Activated T-helper 1 cell treated with Interleukin-2 at 50 U/mL for 16 hours (primary cell): Measurements from ENCODE around the gene MTA3.

ENCODE experiments used
- DNase-seq: peaks from one replicate; pipeline ENCODE4 v3.0.0-alpha.2; 2020; ENCODE audit warnings: low read depth

MTA3 gene

DNA sequence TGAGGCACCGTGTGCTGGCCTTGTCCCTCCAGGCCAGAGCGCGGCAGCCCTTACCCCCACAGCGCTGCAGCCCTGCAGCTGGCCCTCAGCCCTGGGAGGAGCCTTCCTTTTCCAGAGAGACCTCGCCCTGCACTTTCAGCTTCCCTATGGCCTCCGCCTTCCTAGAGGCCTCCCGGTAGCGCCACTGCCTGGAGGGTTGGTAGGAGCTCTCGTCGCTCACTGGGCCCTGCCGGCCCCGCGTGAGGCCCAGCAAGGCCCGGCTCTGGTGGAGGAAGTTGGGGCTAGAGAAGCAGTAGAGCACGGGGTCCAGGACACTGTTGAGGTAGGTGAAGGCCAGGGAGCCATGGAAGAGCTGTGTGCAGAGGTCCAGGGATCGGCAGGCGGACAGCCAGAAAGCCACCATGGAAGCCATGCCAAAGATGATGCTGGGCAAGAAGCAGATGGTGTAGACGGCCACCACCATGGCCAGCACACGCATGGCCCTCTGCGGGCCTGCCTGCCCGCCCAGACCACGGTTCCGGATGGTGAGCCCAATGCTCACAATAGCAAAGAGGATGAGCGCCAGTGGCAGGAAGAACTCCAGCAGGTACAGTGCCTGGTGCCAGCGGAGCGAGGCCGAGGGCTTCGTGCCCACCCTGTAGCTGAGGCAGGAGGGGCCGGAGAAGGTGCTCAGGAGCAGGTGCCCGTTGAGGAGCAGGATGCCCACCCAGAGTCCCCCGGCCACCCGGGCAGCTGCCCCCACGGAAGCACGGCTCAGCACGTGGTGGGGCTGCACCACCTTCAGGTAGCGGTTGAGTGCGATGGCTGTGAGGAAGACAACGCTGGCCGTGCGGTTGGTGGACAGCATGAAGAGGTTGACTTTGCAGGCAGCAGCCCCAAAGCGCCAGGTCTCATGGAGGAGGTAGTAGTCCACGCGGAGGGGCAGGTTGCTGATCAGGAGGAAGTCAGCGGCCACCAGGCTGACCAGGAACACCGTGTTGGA, 194.7 kb downstream of the MTA3 start:
- DNase-seq = no peak

- DNase-seq = no peak
Observed at GRCh38 chr2:42764096-42764495, 195.7 kb downstream of the MTA3 start, which contains the start of gene OXER1. Gene OXER1 (minus strand): TSS chr2:42764135. CDS start chr2:42764062, 73 bp downstream.

GRCh38 chr2:42764901-42765300, 196.5 kb downstream of the MTA3 start:
- no peak for DNase-seq

DNA sequence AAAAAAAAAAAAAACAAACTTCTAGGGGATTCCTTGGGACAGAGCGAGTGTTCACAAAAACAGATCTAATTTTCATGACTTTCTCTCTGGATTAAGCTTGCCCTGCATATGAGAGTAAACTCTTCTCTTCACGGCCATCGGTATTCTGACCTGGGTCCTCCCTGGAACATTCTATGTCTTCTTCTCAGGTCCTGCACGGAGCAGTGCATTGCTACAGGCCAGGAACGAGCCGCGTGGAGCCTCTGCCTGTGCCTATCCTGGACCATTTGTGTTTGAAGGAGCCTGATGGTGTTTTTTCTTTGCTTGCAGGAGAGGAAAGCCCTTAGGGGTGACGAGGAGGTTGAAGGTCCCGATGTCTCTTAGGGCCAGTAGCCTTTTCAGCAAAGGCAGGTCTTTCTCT, 197.3 kb downstream of the MTA3 start:
- no peak for DNase-seq

DNA sequence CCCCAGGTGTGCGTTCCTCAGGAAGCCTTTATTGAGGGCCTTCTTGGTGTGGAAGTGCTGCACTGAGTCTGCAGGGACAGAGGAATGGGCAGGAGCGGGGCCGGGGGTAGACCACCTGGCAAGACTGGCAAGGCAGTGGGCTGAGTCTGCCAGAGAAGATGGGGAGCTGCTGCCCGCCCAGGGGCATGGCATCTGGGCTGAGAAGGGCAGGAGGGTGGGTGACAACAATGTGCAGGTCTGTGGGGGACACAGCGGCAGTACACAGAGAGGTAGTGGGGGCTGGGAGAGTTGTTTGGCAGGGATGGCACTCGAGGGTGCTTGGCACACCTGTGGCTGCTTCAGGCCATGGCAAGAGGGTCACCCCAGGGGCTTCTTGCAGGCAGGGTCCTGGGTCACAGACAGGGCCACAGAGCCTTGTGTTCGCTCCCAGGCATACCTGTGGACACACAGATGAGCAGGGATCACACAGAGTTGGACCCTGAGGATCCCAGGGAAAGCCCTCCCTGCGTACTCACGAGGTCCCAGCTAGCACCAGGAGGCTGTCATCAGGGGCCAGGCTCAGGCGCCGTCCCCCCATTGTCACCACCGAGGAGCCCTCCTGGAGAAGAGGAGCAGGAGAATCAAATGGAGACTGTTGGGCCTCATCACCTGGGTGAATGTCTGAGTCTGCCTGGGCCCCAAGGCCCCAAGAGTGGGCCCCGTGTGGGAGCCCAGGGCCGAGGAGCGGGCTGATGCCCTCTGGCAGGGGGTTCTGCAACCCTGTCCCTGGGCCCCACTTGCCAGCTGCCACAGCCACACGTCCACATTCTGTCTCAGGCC, 198.9 kb downstream of the MTA3 start:
- DNase-seq = no peak

DNA sequence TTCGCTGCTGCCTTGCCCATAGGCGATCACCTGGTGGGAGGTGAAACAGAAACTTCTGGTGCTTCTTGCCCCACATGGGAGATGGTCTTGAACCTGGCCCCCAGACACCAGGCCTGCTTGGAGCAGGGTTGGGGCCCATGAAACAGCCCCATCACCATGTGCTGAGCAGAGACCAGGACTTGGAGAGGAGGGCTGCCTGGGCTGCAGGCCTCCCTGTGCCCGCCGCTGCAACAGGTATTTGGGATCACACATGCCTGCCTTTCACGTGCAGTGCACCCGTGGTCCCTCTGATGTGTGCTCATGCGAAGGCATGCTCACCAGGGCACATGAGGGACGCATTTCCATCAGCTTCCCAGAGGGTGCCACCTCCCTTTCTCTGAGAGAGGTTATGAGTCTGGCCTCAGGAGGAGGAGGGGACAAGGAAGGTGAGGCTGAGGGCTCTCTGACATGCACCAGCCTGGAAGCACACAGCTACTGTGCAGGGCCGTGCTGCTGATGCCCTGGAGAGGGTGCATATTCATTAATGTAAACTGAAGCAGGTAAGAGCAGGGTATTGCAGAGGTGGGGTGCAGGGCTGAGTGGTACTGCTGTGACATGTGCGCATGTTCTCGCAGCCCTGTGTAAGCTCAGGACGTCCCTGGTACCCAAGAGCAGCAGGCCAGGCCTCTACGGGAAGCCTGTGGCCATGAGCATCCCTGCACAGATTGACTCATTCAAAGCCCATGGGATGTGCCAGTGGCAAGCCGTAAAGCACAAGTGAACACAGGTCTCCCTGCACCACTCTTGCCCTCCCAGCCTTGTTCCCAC, 199.7 kb downstream of the MTA3 start:
- DNase-seq = no peak

- DNase-seq = no peak
Observed at GRCh38 chr2:42768706-42769256, 200.3 kb downstream of the MTA3 start.

DNA sequence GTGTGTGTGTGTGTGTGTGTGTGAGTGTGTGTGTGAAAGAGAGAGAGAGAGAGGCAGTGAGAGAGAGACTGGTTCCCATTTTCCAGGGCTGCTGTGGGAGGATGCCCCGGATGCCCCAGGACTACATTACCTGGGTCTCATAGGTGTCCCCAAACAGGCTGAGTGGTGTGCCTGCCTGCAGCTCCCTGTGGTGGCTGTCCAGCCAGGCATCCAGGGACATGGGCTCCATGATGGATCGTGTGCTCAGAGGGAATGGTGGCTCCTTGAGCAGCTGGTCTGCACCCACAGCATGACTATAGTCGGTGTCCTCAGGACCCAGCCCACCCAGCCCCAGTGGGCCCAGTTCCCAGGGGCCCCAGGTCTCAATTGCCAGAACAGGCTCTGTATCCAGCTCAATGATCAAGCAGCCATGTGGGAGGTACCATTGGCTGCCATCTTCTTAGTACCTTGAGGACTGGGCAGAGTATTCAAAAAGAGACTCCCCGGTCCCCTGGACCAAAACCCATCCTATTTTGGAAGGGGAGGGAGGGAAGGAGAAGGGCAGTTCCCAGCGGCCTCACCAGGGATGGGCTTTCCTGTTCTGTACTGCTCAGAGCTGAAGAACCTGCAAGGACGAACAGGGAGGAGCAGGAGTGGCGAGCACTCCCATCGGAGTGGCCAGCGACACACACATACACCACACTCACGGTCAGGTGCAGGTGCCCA, 201.3 kb downstream of the MTA3 start:
- no peak for DNase-seq

DNA sequence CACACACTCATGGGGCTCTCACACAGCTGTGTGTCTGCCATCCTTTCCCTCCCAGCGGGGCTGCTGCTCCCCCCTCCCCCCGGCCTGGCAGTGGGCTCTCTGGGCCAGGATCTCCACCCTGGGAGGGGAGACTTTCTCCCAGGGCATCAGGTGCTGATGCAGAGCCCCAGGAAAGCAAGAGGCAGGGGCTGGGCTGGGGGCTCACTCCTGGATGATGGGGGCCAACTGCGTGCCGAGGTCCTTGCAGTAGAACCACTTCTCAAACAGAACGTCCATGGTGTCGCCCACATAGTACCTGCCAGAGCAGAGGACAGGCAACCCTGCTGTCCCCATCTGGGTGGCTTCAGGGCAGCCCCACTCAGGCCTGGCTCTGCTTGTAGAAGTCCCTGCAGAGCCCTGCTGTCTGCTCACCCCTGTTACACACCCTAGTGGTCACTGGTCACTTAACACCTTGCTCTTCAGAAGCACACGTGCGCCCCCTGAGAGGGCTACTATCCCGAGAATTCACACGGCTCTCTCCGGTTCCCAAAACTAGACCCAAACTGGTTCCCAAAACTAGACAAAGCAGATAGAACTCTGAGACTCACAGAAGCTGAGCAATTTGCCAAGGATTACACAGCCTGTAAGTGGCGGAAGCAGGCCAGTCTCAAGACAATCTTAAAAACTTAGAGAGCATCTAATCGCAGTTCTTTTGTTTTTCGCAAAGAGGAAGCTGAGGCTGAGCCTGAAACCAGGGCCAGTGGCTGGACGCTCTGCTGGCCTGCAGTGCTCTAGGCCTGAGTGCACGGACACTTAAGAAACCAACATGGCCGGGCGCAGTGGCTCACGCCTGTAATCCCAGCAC, 202.1 kb downstream of the MTA3 start:
- DNase-seq = no peak

- no peak for DNase-seq
Observed at GRCh38 chr2:42771546-42772153, 203.2 kb downstream of the MTA3 start.

- DNase-seq = no peak
Observed at GRCh38 chr2:42775186-42775585, 206.8 kb downstream of the MTA3 start.

DNA sequence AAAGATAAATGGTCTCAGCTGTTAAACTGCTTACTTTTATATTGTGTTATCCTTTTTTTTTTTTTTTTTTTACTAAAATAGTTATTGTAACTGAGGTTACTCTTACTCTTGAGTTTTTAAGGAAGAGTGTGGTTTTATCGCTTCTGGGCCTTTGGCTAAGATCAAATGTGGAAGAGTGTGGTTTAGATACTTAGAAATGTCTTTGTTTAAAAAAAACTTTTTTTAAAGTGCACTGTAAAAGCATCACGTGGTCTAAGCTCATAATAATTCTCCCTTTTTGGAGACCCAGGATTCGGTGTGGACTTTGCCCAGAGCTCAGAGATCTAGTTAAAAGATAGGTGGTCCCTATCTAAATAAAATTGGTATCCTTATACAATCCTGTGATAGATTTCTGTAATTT, 207.4 kb downstream of the MTA3 start:
- no peak for DNase-seq

DNA sequence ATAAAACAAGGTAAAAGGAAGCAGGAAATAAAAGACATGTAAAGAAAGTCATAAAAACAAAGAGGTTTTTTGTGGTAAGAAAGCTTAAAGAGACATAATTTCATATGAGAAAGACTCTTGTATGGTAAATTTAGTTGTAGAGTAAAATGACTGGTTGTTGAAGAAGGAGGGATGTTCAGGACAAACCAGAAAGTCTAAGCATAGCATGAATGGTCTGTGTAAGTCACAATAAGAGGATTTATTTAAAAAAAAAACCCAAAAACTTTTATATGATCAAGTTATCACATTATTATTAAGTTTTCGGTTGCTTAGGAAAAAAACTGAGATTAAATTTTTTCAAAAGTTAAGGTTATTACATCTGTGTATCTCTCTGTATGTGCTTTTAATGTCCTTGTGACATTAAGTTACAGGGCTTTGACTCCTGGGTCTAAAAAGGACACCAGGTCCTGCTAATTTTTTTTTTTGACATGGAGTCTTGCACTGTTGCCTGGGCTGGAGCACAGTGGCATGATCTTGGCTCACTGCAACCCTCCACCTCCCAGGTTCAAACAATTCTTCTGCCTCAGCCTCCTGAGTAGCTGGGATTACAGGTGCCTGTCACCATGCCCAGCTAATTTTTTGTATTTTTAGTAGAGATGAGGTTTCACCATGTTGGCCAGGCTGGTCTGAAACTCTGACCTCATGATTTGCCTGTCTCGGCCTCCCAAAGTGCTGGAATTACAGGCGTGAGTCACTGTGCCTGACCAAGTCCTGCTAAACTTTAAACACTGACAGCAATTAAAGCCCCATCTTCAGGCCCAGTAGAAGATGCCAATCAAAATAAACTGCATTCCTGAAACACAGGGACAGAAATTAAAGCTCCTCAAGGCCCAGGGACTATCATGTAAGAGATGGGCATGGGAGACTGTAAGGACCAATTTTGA, 209.7 kb downstream of the MTA3 start:
- DNase-seq = no peak

DNA sequence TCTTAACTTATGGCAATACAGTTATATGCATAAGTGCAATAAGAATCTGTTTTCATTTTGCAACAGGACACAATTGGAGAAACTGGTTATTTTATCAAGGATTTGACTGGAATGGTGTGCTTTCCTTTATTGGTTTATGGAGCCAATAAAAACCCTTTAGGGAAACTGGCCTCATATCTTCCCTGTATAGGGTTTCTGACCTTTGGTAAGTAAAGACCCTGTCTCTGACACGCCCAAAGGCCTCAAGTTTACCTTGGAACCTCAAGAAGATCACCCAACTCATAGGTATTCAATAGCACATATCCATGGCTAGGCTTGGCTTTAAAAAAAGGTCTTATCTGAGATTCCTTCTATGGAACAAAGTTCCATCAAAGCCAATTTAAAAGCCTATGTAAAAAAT, 212.7 kb downstream of the MTA3 start:
- no peak for DNase-seq

DNA sequence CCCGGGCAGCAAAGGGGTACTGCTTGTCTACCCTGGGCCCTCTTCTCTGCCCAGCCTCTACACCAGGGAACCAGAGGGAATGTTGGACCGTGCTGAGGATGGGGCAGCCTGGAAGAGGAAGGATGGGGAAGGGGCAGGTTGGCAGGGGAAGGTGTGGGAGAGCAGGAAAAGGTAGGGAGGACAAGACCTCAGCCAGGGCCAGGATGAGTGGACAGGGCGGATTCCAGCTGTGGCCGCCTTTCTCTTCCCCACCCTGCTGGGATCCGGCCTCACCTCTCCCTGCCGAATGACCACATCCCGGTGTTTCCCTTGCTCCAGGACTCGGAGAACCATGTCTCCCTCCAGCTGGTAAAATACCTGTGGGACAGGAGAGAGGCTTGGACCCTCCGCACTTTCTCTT, 215.1 kb downstream of the MTA3 start:
- no peak for DNase-seq

DNA sequence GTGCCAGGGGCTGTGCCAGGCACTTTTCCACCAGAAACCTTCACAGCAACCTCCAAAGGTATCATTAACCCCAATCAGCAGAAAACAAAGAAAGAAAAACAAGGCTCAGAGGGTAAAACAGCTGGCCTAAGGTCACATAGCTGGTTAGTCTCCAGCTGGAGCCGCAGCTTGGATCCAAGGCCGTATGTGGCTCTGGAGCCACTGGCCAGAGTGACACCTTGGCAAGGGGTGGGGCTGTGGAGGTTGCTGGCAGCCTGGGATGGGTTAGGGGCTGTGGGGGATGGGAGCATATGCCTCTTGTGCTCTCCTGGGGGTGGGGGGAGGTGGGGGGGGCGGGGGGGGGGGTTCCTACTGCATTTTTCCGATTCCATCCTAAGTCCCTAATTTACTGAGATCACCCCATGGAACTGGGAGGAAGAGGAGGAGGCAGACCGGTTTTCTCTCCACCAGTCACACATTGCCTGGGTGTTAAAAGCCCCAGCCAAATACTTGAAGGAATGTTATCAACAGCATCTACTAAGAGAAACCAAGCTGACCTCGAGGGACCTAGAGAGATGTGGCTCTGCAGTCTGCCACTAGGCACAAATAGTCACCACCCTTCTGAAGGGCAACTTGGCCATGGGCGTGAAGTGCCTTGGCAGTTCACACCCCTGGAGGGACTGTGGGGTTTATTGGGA, 215.9 kb downstream of the MTA3 start:
- DNase-seq = no peak

DNA sequence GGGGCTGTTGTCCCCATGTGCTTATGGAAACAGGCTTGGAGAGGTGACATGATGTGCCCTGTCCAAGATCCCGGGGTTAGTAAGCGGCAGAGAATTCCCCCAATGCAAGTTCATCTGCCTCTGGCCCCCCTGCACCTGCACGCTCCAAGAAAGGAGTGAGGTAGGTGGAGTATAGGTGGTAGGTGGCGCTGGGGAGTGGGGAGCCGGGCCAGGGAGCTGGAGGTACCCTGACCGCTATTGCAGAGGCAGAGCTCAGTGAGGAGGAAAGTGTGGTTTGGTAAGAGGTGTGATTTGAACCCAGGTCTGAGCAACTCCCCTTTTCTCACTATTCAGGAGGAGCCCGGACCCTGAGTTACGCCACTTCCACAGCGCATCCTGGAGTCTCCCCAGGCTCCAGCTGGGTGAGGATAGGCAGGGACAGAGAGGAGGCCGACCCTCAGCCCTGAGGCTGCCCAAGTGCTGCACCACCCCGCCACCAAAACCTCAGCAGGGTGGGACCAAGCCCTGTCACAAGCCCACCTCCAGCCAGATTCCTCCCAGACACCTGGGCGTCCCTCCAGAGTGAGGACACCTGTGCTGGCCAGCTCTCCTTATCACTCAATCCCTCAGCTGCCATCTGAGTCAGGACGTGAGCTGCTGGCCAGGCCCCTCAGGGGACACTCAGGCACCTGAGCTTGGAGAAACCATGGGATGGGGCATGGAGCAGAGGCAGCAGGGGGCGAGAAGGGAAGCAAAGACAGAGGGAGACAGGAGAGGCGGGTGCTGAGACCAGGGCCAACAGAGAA, 218.3 kb downstream of the MTA3 start:
- DNase-seq = no peak
